NCI-H2171 (cell line): ENCODE results near the gene PANK4.
A peak's percentile ranks its signal among the peaks of the same experiment; 100 is the strongest.

Experiments used
- DNase-seq: peaks from one replicate; lab custom pipeline; 2025; lab: John Stamatoyannopoulos, UW

Gene PANK4

GRCh38 chr1:2544875-2545640 lies 18.7 kb upstream of the PANK4 start:
- DNase-seq = no peak

GRCh38 chr1:2544093-2544874 lies 17.9 kb upstream of the PANK4 start:
- DNase-seq = no peak

- peak; percentile 34 for DNase-seq
Observed at GRCh38 chr1:2543543-2544092, 17.2 kb upstream of the PANK4 start.

- no peak for DNase-seq
Observed at GRCh38 chr1:2542246-2542915, 16.0 kb upstream of the PANK4 start.

GRCh38 chr1:2541619-2542245 lies 15.3 kb upstream of the PANK4 start:
- no peak for DNase-seq

GRCh38 chr1:2540816-2541492 lies 14.6 kb upstream of the PANK4 start:
- DNase-seq = peak; percentile 68

- no peak for DNase-seq
Observed at GRCh38 chr1:2539312-2539907, 13.0 kb upstream of the PANK4 start.

GRCh38 chr1:2538872-2539271 lies 12.5 kb upstream of the PANK4 start:
- no peak for DNase-seq

- DNase-seq = no peak
Observed at GRCh38 chr1:2538376-2538775, 12.0 kb upstream of the PANK4 start.

- no peak for DNase-seq
Observed at GRCh38 chr1:2537784-2538115, 11.4 kb upstream of the PANK4 start.

GRCh38 chr1:2535981-2536380 lies 9.6 kb upstream of the PANK4 start:
- DNase-seq = no peak

- no peak for DNase-seq
Observed at GRCh38 chr1:2535455-2535854, 9.1 kb upstream of the PANK4 start.

GRCh38 chr1:2534687-2535441 lies 8.5 kb upstream of the PANK4 start:
- DNase-seq = peak; percentile 81

- no peak for DNase-seq
Observed at GRCh38 chr1:2534315-2534686, 7.9 kb upstream of the PANK4 start.

- no peak for DNase-seq
Observed at GRCh38 chr1:2533365-2533764, 7.0 kb upstream of the PANK4 start.

- no peak for DNase-seq
Observed at GRCh38 chr1:2532485-2533160, 6.2 kb upstream of the PANK4 start.

GRCh38 chr1:2530513-2531361 lies 4.3 kb upstream of the PANK4 start:
- DNase-seq = peak; percentile 37

- no peak for DNase-seq
Observed at GRCh38 chr1:2529784-2530512, 3.6 kb upstream of the PANK4 start, which contains the start of gene HES5. TSS of gene HES5 (minus strand) at chr1:2530263. CDS start at chr1:2530164, 99 bp downstream.
